ENCODE data around the gene SYT5.

GRCh38 chr19:55136399-55137102, 43.5 kb downstream of the SYT5 start:
- TF ChIP-seq CTCF (conservative IDR thresholded peaks at IDR 0.05), result no peak
- no peak for TF ChIP-seq EZH2 (IDR thresholded peaks at IDR 0.05; ENCODE audit: low read depth)

Data from PC-9 (cell line).